B cell (primary cell): ENCODE data around the gene TNFAIP8L3. TPM values are rescaled to one million over a fixed set of nuclear protein-coding genes. Genes with fewer than 3 reads are reported as not detected.

ENCODE experiments used
- ATAC-seq: fragments of 200-7000 bp; cut with Tn5 transposase; one replicate; pipeline ENCODE4 v1.10.0; 2021; ENCODE audit warnings: low read depth, mild to moderate bottlenecking, moderate number of reproducible peaks, moderate library complexity
- CTCF ChIA-PET: fragments of 350-600 bp; sonication (Branson Sonifier 250); formaldehyde crosslinking; loops from one replicate; lab custom pipeline; 2021; ENCODE audit warnings: antibody characterized with exemption, inconsistent platforms; lab: Charles Lee
- POLR2A ChIA-PET: fragments of 350-600 bp; sonication (Branson Sonifier 250); formaldehyde crosslinking; loops from one replicate; lab custom pipeline; 2021; ENCODE audit warnings: antibody characterized with exemption; lab: Charles Lee
- DNase-seq: peaks from one replicate; pipeline ENCODE4 v3.0.0; 2013
- H2AFZ ChIP-seq: 2 replicates; pipeline ENCODE4 v1.6.1; 2012; ENCODE audit warnings: mild to moderate bottlenecking, low read depth, low read length; ENCODE audit not compliant: insufficient read depth, poor library complexity, severe bottlenecking
- H3K27ac ChIP-seq, 2 donors: 1 replicate in 1 of 2; 2 replicates in 1 of 2; pipeline ENCODE4 v1.5.1; 2012 to 2013; ENCODE audit warnings: low read length in 2 of 2, mild to moderate bottlenecking in 2 of 2, moderate library complexity in 1 of 2
- H3K27me3 ChIP-seq, 4 experiments: fragments of 200-600 bp in 1 of 4; sonication (generic) in 1 of 4; replicated peaks in 1 of 4; 1 replicate in 2 of 4; 2 replicates in 2 of 4; pipeline versions ENCODE4 v1.6.1 to v1.7.0; 2013 to 2016; ENCODE audit warnings: low read length in 3 of 4, mild to moderate bottlenecking in 2 of 4, mixed read lengths in 1 of 4, moderate library complexity in 1 of 4; ENCODE audit not compliant: insufficient read depth in 4 of 4, control insufficient read depth in 3 of 4; ENCODE audit errors: control extremely low read depth in 1 of 4
- H3K36me3 ChIP-seq, 2 experiments: replicated peaks in 1 of 2; 1 replicate in 1 of 2; 2 replicates in 1 of 2; pipeline versions ENCODE4 v1.6.1 to v1.7.1; 2013; ENCODE audit warnings: low read length in 1 of 2; ENCODE audit not compliant: insufficient read depth in 2 of 2, control insufficient read depth in 1 of 2; ENCODE audit errors: control extremely low read depth in 1 of 2, extremely low read depth in 1 of 2
- H3K4me1 ChIP-seq, 2 donors: fragments of 200-600 bp in 1 of 2; sonication (generic) in 1 of 2; 1 replicate in 1 of 2; 2 replicates in 1 of 2; pipeline versions ENCODE4 v1.5.1 to v1.6.1; 2013 to 2017; ENCODE audit warnings: low read length in 2 of 2; ENCODE audit not compliant: control insufficient read depth in 2 of 2, insufficient read depth in 2 of 2
- H3K4me2 ChIP-seq: replicated peaks from 2 replicates; pipeline ENCODE3; 2012; ENCODE audit warnings: mild to moderate bottlenecking, low read depth, low read length; ENCODE audit not compliant: poor library complexity, severe bottlenecking
- H3K4me3 ChIP-seq, 5 experiments: fragments of 200-600 bp in 1 of 5; sonication (generic) in 1 of 5; 1 replicate in 3 of 5; 2 replicates in 2 of 5; pipeline versions ENCODE4 v1.5.1 to v1.7.0; 2011 to 2016; ENCODE audit warnings: low read length in 4 of 5, mild to moderate bottlenecking in 4 of 5, low read depth in 2 of 5, control low read depth in 1 of 5, moderate library complexity in 1 of 5; ENCODE audit not compliant: insufficient read depth in 1 of 5; ENCODE audit errors: control extremely low read depth in 1 of 5, extremely low read depth in 1 of 5
- H3K79me2 ChIP-seq: fragments of 200-600 bp; sonication (generic); one replicate; pipeline ENCODE4 v1.6.0; 2016; ENCODE audit warnings: low read length; ENCODE audit not compliant: control insufficient read depth, insufficient read depth
- H3K9ac ChIP-seq: fragments of 200-600 bp; sonication (generic); 2 replicates; pipeline ENCODE4 v1.6.1; 2017; ENCODE audit warnings: mild to moderate bottlenecking, low read length, moderate library complexity
- H3K9me3 ChIP-seq, 3 donors: one replicate each; pipeline versions ENCODE4 v1.6.1 to v1.7.1; 2013; ENCODE audit warnings: low read length in 2 of 3; ENCODE audit not compliant: control insufficient read depth in 2 of 3, insufficient read depth in 1 of 3; ENCODE audit errors: control extremely low read depth in 1 of 3
- H4K20me1 ChIP-seq: 2 replicates; pipeline ENCODE4 v1.6.0; 2012; ENCODE audit warnings: mild to moderate bottlenecking, low read length; ENCODE audit not compliant: insufficient read depth, control insufficient read depth, poor library complexity, severe bottlenecking
- H3K27ac Mint-ChIP-seq: one replicate; pipeline ENCODE4 v1.8.0; 2021; ENCODE audit warnings: mixed read lengths
- H3K27me3 Mint-ChIP-seq: one replicate; pipeline ENCODE4 v1.8.0; 2021; ENCODE audit warnings: mixed read lengths
- H3K4me1 Mint-ChIP-seq: one replicate; pipeline ENCODE4 v1.8.0; 2021; ENCODE audit warnings: mixed read lengths
- H3K4me3 Mint-ChIP-seq: one replicate; pipeline ENCODE4 v1.8.0; 2021; ENCODE audit warnings: mixed read lengths
- H3K9me3 Mint-ChIP-seq: one replicate; pipeline ENCODE4 v1.8.0; 2022; ENCODE audit warnings: mixed read lengths; ENCODE audit not compliant: insufficient read depth
- EZH2 ChIP-seq: IDR thresholded peaks from 2 replicates; pipeline ENCODE4 v1.6.1; 2012; ENCODE audit warnings: borderline replicate concordance, low read depth, mild to moderate bottlenecking, moderate library complexity, low read length; ENCODE audit not compliant: insufficient read depth, poor library complexity, severe bottlenecking
- WGBS: methylation state at CpG from one replicate; pipeline ENCODE4 v1.1.5; 2013; ENCODE audit warnings: missing lambda C conversion rate; ENCODE audit not compliant: insufficient coverage; 5-methylcytosine and 5-hydroxymethylcytosine counted together
- intact Hi-C: fragments of 100-400 bp; cut with micrococcal nuclease; formaldehyde crosslinking; loops from one replicate; pipeline ENCODE4 v1.10.0; 2022
- polyA plus RNA-seq: library from polyadenylated mRNA; depleted of rRNA; stranded (reverse); fragments of >200 nt; gene quantifications from 2 replicates; pipeline ENCODE4 v1.2.3, GENCODE V29; 2012
- total RNA-seq, 2 donors: library from RNA; stranded (reverse); fragments of 120-200 nt in 1 of 2; gene quantifications; 1 replicate in 1 of 2; 2 replicates in 1 of 2; pipeline versions ENCODE4 v1.2.3 to v1.2.4, GENCODE V29; 2013 to 2022
- TF ChIP-seq, protein P1 (sequence below): fragments of 200-600 bp; IDR thresholded peaks from one replicate; pipeline ENCODE4 v1.8.0; 2022; ENCODE audit warnings: antibody characterized with exemption, mild to moderate bottlenecking

TNFAIP8L3 gene
- total and polyA plus RNA-seq, 2 donors (not counting 1 experiment from before 2014, with no cell fraction given): not detected

- no peak overlapping the region for H3K4me3 Mint-ChIP-seq
- TF ChIP-seq, protein P1, sequence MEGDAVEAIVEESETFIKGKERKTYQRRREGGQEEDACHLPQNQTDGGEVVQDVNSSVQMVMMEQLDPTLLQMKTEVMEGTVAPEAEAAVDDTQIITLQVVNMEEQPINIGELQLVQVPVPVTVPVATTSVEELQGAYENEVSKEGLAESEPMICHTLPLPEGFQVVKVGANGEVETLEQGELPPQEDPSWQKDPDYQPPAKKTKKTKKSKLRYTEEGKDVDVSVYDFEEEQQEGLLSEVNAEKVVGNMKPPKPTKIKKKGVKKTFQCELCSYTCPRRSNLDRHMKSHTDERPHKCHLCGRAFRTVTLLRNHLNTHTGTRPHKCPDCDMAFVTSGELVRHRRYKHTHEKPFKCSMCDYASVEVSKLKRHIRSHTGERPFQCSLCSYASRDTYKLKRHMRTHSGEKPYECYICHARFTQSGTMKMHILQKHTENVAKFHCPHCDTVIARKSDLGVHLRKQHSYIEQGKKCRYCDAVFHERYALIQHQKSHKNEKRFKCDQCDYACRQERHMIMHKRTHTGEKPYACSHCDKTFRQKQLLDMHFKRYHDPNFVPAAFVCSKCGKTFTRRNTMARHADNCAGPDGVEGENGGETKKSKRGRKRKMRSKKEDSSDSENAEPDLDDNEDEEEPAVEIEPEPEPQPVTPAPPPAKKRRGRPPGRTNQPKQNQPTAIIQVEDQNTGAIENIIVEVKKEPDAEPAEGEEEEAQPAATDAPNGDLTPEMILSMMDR: no peak
- TF ChIP-seq EZH2: no peak
- 99% methylated on average over 6 of the region's 6 CpGs for WGBS
- H3K9me3 ChIP-seq: no peaks in the 10 kb centered on the region
- H4K20me1 ChIP-seq: no peaks in the 10 kb centered on the region
- CTCF ChIA-PET: no interaction called here
- H3K79me2 ChIP-seq: no peaks in the 10 kb centered on the region
- DNase-seq: no peak
- H3K4me3 ChIP-seq: no peak overlapping the region
- H3K4me2 ChIP-seq: no peak overlapping the region
- no peaks in the 10 kb centered on the region for H3K4me1 Mint-ChIP-seq
- H3K9ac ChIP-seq: no peak overlapping the region
- H3K27me3 ChIP-seq: no peaks in the 10 kb centered on the region
- no peaks in the 10 kb centered on the region for H3K36me3 ChIP-seq
- intact Hi-C loops: no loop called here
- POLR2A ChIA-PET: no interaction called here
- ATAC-seq: no peak
- no peaks in the 10 kb centered on the region for H3K4me1 ChIP-seq
- H3K27me3 Mint-ChIP-seq: no peaks in the 10 kb centered on the region
- H2AFZ ChIP-seq: no peak overlapping the region
- H3K9me3 Mint-ChIP-seq: no peaks in the 10 kb centered on the region
- no peak overlapping the region for H3K27ac Mint-ChIP-seq
- no peak overlapping the region for H3K27ac ChIP-seq
Observed at GRCh38 chr15:51030649-51031316, 63.9 kb downstream of the TNFAIP8L3 start.

DNA sequence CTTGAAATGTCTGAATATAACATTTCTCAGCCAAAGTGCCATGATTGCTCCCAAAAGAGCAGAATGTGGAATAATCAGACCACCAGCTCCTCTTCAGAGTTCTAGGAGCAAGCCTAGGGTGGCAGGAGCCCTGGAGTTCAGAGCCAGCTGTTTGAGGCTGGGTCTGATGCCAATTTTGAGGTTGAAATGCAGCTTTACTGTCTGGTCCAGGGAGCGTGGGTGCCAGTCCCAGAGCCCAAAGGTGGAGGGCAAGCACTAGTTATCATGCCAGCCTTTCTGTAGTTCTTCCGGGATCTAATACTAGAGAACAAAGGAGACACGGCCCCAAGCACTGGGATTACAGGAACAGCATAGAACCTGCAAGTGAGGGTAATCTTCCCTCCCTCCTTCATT is 69.3 kb downstream of the TNFAIP8L3 start:
- Histone ChIP-seq H4K20me1 (no peaks in the 10 kb centered on the region), H3K9ac (no peak overlapping the region), H3K27ac (no peak overlapping the region), H2AFZ (no peak overlapping the region), H3K79me2 (no peaks in the 10 kb centered on the region), H3K4me3 (no peak overlapping the region), H3K27me3 (no peaks in the 10 kb centered on the region), H3K4me2 (no peak overlapping the region), H3K36me3 (no peaks in the 10 kb centered on the region), H3K4me1 (no peaks in the 10 kb centered on the region), H3K9me3 (peaks cover 0 to 10% (median 0%) of the 10 kb centered on the region in 3 donors)
- Mint-ChIP-seq H3K4me3 (no peak overlapping the region), H3K9me3 (no peaks in the 10 kb centered on the region), H3K27me3 (no peaks in the 10 kb centered on the region), H3K27ac (no peak overlapping the region), H3K4me1 (no peaks in the 10 kb centered on the region)
- no peak for DNase-seq
- ChIA-PET POLR2A (no interaction called here), CTCF (no interaction called here)
- no peak for ATAC-seq
- intact Hi-C loops: no loop called here
- 100% methylated on average over 3 of the region's 3 CpGs for WGBS
- no peak for TF ChIP-seq EZH2
- TF ChIP-seq, protein P1: no peak
